ENCODE data around the gene SLC44A3. TPM values are rescaled to one million over a fixed set of nuclear protein-coding genes. Genes with fewer than 3 reads are reported as not detected.

SLC44A3 gene
- total and polyA plus RNA-seq, 9 of the 15 experiments (the other 6 are each of a cell fraction or from before 2014, with no cell fraction given), result not detected

- Histone ChIP-seq H3K79me2 (ENCODE audit: control insufficient read depth, insufficient read depth, low read length) (no peaks in the 10 kb centered on the region), H3K27ac (ENCODE audit: extremely low read depth, low read depth, low read length) (no peak overlapping the region), H3K4me3 (no peak overlapping the region), H3K4me1 (replicated peaks in 1 of 2; ENCODE audit: control insufficient read depth in 2 of 2, insufficient read depth in 2 of 2, low read length in 2 of 2) (no peaks in the 10 kb centered on the region), H3K9me3 (replicated peaks; ENCODE audit: control insufficient read depth, insufficient read depth, low read depth, low read length) (no peaks in the 10 kb centered on the region), H3K9ac (ENCODE audit: insufficient read depth in 1 of 2, low read depth in 2 of 2, low read length in 2 of 2) (no peak overlapping the region), H4K20me1 (replicated peaks; ENCODE audit: control insufficient read depth, insufficient read depth, low read length) (no peaks in the 10 kb centered on the region), H2AFZ (ENCODE audit: low read depth, low read length) (no peak overlapping the region), H3K36me3 (ENCODE audit: control insufficient read depth, insufficient read depth, low read length) (no peaks in the 10 kb centered on the region), H3K9me1 (ENCODE audit: control insufficient read depth, insufficient read depth, low read length) (no peaks in the 10 kb centered on the region), H3K27me3 (ENCODE audit: control insufficient read depth in 2 of 2, insufficient read depth in 2 of 2, low read length in 2 of 2) (no peaks in the 10 kb centered on the region), H3K4me2 (ENCODE audit: insufficient read depth, low read length) (no peak overlapping the region)
- TF ChIP-seq SRSF7 (optimal IDR thresholded peaks at IDR 0.05; ENCODE audit: low read depth, low read length) (no peak), MXI1 (IDR thresholded peaks at IDR 0.05; ENCODE audit: low read depth, low read length) (no peak), MITF (IDR thresholded peaks at IDR 0.05) (no peak), RFX5 (IDR thresholded peaks at IDR 0.05; ENCODE audit: low read depth, low read length) (no peak), TARDBP (IDR thresholded peaks at IDR 0.05) (no peak), HDAC1 (IDR thresholded peaks at IDR 0.05) (no peak), HIVEP1 (CRISPR knock-in tag; IDR thresholded peaks at IDR 0.05) (no peak)
- in situ Hi-C loops (cut with MboI) (no loop called here), intact Hi-C loops (cut with micrococcal nuclease) (no loop called here)
- CTCF ChIA-PET (ENCODE audit: low intra/inter-chr PET ratio), result no interaction called here
- ATAC-seq (no peak), FAIRE-seq (no peak), DNase-seq (ENCODE audit: extremely low read depth in 1 of 4, low spot score in 3 of 4) (no peak)
- POLR2A ChIA-PET, result no interaction called here
- WGBS (ENCODE audit: insufficient coverage, low coverage, missing lambda C conversion rate), result 0% methylated on average over 5 of the region's 5 CpGs
- no TSS peak for BruUV-seq (replicated peaks)
Measured at GRCh38 chr1:94936861-94937620, 116.9 kb downstream of the SLC44A3 start.

All from K562 (cell line).